Left ventricle myocardium inferior (tissue), 1 donor: ENCODE measurements around the gene DUOX1. TPM values are rescaled to one million over a fixed set of nuclear protein-coding genes. Genes with fewer than 3 reads are reported as not detected.

Experiments used
- DNase-seq: peaks from one replicate; pipeline ENCODE4 v3.0.0-alpha.2; 2020
- H3K27ac ChIP-seq: fragments of 200-600 bp; replicated peaks from 2 replicates; pipeline ENCODE4 v1.8.0; 2021
- H3K27me3 ChIP-seq: fragments of 200-600 bp; 2 replicates; pipeline ENCODE4 v1.8.0; 2021; ENCODE audit warnings: low read depth
- H3K36me3 ChIP-seq: fragments of 200-600 bp; 2 replicates; pipeline ENCODE4 v1.8.0; 2021
- H3K4me1 ChIP-seq: fragments of 200-600 bp; 2 replicates; pipeline ENCODE4 v1.8.0; 2021
- H3K4me3 ChIP-seq: fragments of 200-600 bp; 2 replicates; pipeline ENCODE4 v1.8.0; 2021; ENCODE audit warnings: mild to moderate bottlenecking, moderate library complexity
- H3K9me3 ChIP-seq: fragments of 200-600 bp; replicated peaks from 2 replicates; pipeline ENCODE4 v1.8.0; 2021
- intact Hi-C: fragments of 100-400 bp; cut with micrococcal nuclease; formaldehyde crosslinking; loops from one replicate; pipeline ENCODE4 v1.11.0; 2022
- total RNA-seq: library from RNA; stranded (reverse); fragmentation: NEBNext Ultra II Directional; extraction: Animal tissue kit (Norgen Biotek cat#: 25700); gene quantifications from one replicate; pipeline ENCODE4 v1.2.1, GENCODE V29; 2021
- TF ChIP-seq, protein P1 (sequence below): fragments of 200-600 bp; IDR thresholded peaks from 2 replicates; pipeline ENCODE4 v1.8.0; 2021; ENCODE audit warnings: antibody characterized with exemption, mild to moderate bottlenecking, borderline replicate concordance
- donor health status: DM: no; HTN: yes; CAD: no; lungs with severe emphysema.

DUOX1 gene
- total RNA-seq, 1 donor from 2014 or later = 0.80 TPM

- no peak for DNase-seq
- H3K27me3 ChIP-seq = no peaks in the 10 kb centered on the region
- H3K4me3 ChIP-seq = no peak overlapping the region
- no peak overlapping the region for H3K27ac ChIP-seq
- intact Hi-C loops = no loop called here
- H3K36me3 ChIP-seq = peaks cover 10% of the 10 kb centered on the region
- no peaks in the 10 kb centered on the region for H3K4me1 ChIP-seq
- TF ChIP-seq, protein P1, sequence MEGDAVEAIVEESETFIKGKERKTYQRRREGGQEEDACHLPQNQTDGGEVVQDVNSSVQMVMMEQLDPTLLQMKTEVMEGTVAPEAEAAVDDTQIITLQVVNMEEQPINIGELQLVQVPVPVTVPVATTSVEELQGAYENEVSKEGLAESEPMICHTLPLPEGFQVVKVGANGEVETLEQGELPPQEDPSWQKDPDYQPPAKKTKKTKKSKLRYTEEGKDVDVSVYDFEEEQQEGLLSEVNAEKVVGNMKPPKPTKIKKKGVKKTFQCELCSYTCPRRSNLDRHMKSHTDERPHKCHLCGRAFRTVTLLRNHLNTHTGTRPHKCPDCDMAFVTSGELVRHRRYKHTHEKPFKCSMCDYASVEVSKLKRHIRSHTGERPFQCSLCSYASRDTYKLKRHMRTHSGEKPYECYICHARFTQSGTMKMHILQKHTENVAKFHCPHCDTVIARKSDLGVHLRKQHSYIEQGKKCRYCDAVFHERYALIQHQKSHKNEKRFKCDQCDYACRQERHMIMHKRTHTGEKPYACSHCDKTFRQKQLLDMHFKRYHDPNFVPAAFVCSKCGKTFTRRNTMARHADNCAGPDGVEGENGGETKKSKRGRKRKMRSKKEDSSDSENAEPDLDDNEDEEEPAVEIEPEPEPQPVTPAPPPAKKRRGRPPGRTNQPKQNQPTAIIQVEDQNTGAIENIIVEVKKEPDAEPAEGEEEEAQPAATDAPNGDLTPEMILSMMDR = no peak
- no peaks in the 10 kb centered on the region for H3K9me3 ChIP-seq
Observed at GRCh38 chr15:45149060-45149459, 19.3 kb downstream of the DUOX1 start.

DNA sequence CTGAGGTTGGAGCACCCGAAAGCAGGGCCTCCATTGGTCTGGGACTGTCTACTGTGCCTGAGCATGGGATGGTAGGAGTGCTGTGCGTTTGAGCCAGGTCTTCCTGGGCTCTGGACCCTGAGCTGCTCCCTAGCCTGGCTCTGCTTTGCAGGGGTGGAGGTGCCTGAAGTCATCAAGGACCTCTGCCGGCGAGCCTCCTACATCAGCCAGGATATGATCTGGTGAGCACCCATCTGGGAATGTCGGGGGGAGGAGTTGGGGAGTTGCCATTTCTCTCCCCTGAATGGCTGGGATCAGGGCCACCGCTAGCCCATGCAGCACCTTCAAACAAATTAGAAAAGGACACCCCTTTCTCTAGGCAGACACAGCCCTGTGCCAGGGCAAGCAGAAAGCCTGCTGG is 20.7 kb downstream of the DUOX1 start:
- DNase-seq = no peak
- Histone ChIP-seq H3K4me1 (no peaks in the 10 kb centered on the region), H3K27me3 (no peaks in the 10 kb centered on the region), H3K4me3 (no peak overlapping the region), H3K9me3 (no peaks in the 10 kb centered on the region), H3K27ac (no peak overlapping the region), H3K36me3 (peaks cover 10% of the 10 kb centered on the region)
- TF ChIP-seq, protein P1 = no peak
- intact Hi-C loops = loop anchor here (10.0 kb wide), 1 partner anchor 104 kb away; the partner anchor contains the start of gene SLC28A2

- no peaks in the 10 kb centered on the region for H3K9me3 ChIP-seq
- DNase-seq = no peak
- intact Hi-C loops = loop anchor here (10.0 kb wide), 1 partner anchor 104 kb away; the partner anchor contains the start of gene SLC28A2
- H3K27me3 ChIP-seq = no peaks in the 10 kb centered on the region
- H3K36me3 ChIP-seq = peaks cover 10% of the 10 kb centered on the region
- H3K4me1 ChIP-seq = no peaks in the 10 kb centered on the region
- TF ChIP-seq, protein P1 = no peak
- H3K27ac ChIP-seq = no peak overlapping the region
- no peak overlapping the region for H3K4me3 ChIP-seq
Observed at GRCh38 chr15:45150997-45151396, 21.2 kb downstream of the DUOX1 start.

DNA sequence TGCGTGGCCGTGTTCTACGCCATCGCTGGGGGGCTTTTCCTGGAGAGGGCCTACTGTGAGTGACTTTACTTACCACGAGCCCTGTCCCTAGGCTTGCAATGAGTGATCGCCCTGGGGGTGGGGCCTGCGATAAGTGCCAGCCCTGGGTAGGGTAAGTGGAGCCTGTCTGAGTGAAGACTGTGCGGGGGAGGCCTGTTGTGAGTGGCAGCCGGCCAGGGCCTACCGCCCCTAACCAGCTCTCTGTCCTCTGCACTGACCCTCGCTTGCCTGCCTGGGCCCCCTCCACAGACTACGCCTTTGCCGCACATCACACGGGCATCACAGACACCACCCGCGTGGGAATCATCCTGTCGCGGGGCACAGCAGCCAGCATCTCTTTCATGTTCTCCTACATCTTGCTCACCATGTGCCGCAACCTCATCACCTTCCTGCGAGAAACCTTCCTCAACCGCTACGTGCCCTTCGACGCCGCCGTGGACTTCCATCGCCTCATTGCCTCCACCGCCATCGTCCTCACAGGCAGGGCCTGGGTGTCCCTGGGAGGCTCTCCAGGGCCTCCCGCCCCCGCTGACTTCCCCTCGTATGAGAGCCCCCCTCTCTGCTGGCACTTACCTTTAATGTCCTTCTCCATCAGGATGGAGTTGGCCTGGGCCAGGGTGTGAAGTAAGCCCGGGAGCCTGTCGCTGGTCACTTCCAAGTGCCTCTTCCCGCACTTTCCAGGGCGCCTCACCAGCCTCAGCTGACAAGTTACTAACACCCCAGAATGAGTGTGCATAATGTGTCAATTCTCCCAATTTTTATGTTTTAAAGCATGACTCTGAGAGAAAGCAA is 22.4 kb downstream of the DUOX1 start:
- Histone ChIP-seq H3K36me3 (peaks cover 10% of the 10 kb centered on the region), H3K4me3 (no peak overlapping the region), H3K27ac (no peak overlapping the region), H3K9me3 (no peaks in the 10 kb centered on the region), H3K4me1 (no peaks in the 10 kb centered on the region), H3K27me3 (no peaks in the 10 kb centered on the region)
- intact Hi-C loops = loop anchor here (10.0 kb wide), 1 partner anchor 103 kb away; the partner anchor contains the start of gene SLC28A2
- TF ChIP-seq, protein P1 = no peak
- no peak for DNase-seq

DNA sequence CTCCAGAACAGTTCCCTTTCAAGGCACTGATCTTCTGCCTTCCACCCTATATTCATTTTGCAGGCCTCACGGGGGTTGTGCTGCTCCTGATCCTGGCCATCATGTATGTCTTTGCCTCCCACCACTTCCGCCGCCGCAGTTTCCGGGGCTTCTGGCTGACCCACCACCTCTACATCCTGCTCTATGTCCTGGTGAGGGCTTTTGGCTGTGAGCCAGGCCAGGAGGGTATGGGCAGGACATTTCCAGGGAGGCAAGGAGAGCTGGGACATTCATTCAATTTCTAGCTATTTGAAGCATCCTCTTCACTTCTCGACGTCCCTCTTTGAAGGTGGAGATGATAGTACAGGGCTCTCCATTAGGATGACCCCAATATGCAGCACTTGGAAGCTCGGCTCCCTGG is 25.9 kb downstream of the DUOX1 start:
- Histone ChIP-seq H3K27ac (no peak overlapping the region), H3K27me3 (no peaks in the 10 kb centered on the region), H3K4me1 (no peaks in the 10 kb centered on the region), H3K36me3 (peaks cover 10% of the 10 kb centered on the region), H3K4me3 (no peak overlapping the region), H3K9me3 (no peaks in the 10 kb centered on the region)
- intact Hi-C loops = loop anchor here (10.0 kb wide), 1 partner anchor 99 kb away; the partner anchor contains the start of gene SLC28A2
- TF ChIP-seq, protein P1 = no peak
- no peak for DNase-seq
